Natural killer cell (primary cell): Measurements from ENCODE around the gene RPUSD3. TPM values are rescaled to one million over a fixed set of nuclear protein-coding genes. Genes with fewer than 3 reads are reported as not detected.

Source experiments
- ATAC-seq, 3 donors: fragments of 150-1000 bp in 2 of 3; fragments of 200-7000 bp in 1 of 3; cut with Tn5 transposase; 1 replicate in 1 of 3; 2 replicates in 2 of 3; pipeline ENCODE4 v1.10.0; 2021; ENCODE audit warnings: mild to moderate bottlenecking in 2 of 3, moderate library complexity in 2 of 3
- DNase-seq, 2 donors: peaks; one replicate each; pipeline versions ENCODE4 v3.0.0 to v3.0.0-alpha.2; 2013 to 2021; ENCODE audit warnings: mixed read lengths in 1 of 2
- H3K27ac ChIP-seq: one replicate; pipeline ENCODE4 v1.5.1; 2013; ENCODE audit warnings: mild to moderate bottlenecking, low read length
- H3K27me3 ChIP-seq: one replicate; pipeline ENCODE4 v1.6.1; 2013; ENCODE audit warnings: low read length; ENCODE audit not compliant: control insufficient read depth, insufficient read depth
- H3K36me3 ChIP-seq: one replicate; pipeline ENCODE4 v1.6.1; 2013; ENCODE audit warnings: low read length; ENCODE audit not compliant: control insufficient read depth, insufficient read depth
- H3K4me1 ChIP-seq: one replicate; pipeline ENCODE4 v1.6.1; 2013; ENCODE audit warnings: low read length; ENCODE audit not compliant: control insufficient read depth, insufficient read depth
- H3K4me3 ChIP-seq: one replicate; pipeline ENCODE4 v1.5.1; 2013; ENCODE audit warnings: low read length
- H3K9me3 ChIP-seq: one replicate; pipeline ENCODE4 v1.6.1; 2013; ENCODE audit warnings: low read length; ENCODE audit not compliant: control insufficient read depth, insufficient read depth
- H3K27ac Mint-ChIP-seq, 2 donors: one replicate each; pipeline ENCODE4 v1.8.0; 2022; ENCODE audit warnings: mild to moderate bottlenecking in 2 of 2, mixed read lengths in 2 of 2, moderate library complexity in 1 of 2
- H3K27me3 Mint-ChIP-seq, 2 donors: one replicate each; pipeline ENCODE4 v1.8.0; 2022; ENCODE audit warnings: low read depth in 2 of 2, mixed read lengths in 2 of 2
- H3K36me3 Mint-ChIP-seq: one replicate; pipeline ENCODE4 v1.8.0; 2022; ENCODE audit warnings: mixed read lengths
- H3K4me1 Mint-ChIP-seq, 2 donors: one replicate each; pipeline ENCODE4 v1.8.0; 2022; ENCODE audit warnings: mixed read lengths in 2 of 2
- H3K4me3 Mint-ChIP-seq: one replicate; pipeline ENCODE4 v1.8.0; 2022; ENCODE audit warnings: mild to moderate bottlenecking, moderate library complexity, mixed read lengths
- H3K9me3 Mint-ChIP-seq, 2 donors: one replicate each; pipeline ENCODE4 v1.8.0; 2022; ENCODE audit warnings: mixed read lengths in 2 of 2
- WGBS: methylation state at CpG from one replicate; pipeline ENCODE4 v1.1.7; 2013; ENCODE audit warnings: missing lambda C conversion rate; ENCODE audit not compliant: insufficient coverage; 5-methylcytosine and 5-hydroxymethylcytosine counted together
- intact Hi-C: fragments of 100-400 bp; cut with micrococcal nuclease; formaldehyde crosslinking; loops from one replicate; pipeline ENCODE4 v1.14.2; 2022
- total RNA-seq, 4 donors: library from RNA; stranded (reverse); fragments of 120-200 nt in 1 of 4; gene quantifications; one replicate each; pipeline versions ENCODE4 v1.2.3 to v1.2.4, GENCODE V29; 2013 to 2022
- TF ChIP-seq, protein P1 (sequence below): fragments of 200-600 bp; IDR thresholded peaks from one replicate; pipeline ENCODE4 v1.8.0; 2022; ENCODE audit warnings: antibody characterized with exemption

RPUSD3 gene
- total RNA-seq, 3 donors from 2014 or later (not counting 1 experiment from before 2014, with no cell fraction given) = 27.5 to 43.9 (median 30.9) TPM

- H3K27me3 Mint-ChIP-seq = no peaks in the 10 kb centered on the region
- Histone ChIP-seq H3K4me3 (no peak overlapping the region), H3K27me3 (no peaks in the 10 kb centered on the region), H3K36me3 (peaks cover 41% of the 10 kb centered on the region), H3K27ac (peak overlapping the region; percentile 56), H3K4me1 (peaks cover 31% of the 10 kb centered on the region), H3K9me3 (no peaks in the 10 kb centered on the region)
- TF ChIP-seq, protein P1, sequence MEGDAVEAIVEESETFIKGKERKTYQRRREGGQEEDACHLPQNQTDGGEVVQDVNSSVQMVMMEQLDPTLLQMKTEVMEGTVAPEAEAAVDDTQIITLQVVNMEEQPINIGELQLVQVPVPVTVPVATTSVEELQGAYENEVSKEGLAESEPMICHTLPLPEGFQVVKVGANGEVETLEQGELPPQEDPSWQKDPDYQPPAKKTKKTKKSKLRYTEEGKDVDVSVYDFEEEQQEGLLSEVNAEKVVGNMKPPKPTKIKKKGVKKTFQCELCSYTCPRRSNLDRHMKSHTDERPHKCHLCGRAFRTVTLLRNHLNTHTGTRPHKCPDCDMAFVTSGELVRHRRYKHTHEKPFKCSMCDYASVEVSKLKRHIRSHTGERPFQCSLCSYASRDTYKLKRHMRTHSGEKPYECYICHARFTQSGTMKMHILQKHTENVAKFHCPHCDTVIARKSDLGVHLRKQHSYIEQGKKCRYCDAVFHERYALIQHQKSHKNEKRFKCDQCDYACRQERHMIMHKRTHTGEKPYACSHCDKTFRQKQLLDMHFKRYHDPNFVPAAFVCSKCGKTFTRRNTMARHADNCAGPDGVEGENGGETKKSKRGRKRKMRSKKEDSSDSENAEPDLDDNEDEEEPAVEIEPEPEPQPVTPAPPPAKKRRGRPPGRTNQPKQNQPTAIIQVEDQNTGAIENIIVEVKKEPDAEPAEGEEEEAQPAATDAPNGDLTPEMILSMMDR = no peak
- no peak for DNase-seq
- peaks cover 15% of the 10 kb centered on the region for H3K36me3 Mint-ChIP-seq
- WGBS = 24% methylated on average over 2 of the region's 2 CpGs
- H3K9me3 Mint-ChIP-seq = no peaks in the 10 kb centered on the region
- no peak for ATAC-seq
- intact Hi-C loops = loop anchor here (2.0 to 5.0 kb wide), 2 partner anchors 15 to 56 kb away; partner anchors contain the start of genes ARPC4 and TADA3
- peak overlapping the region; percentile 90 for H3K4me3 Mint-ChIP-seq
- peak overlapping the region; percentile 93 for H3K27ac Mint-ChIP-seq
- peaks cover 46 to 72% of the 10 kb centered on the region in 2 donors for H3K4me1 Mint-ChIP-seq
These were observed 35.8 kb downstream of the RPUSD3 start for GRCh38 chr3:9807981-9808344.

DNA sequence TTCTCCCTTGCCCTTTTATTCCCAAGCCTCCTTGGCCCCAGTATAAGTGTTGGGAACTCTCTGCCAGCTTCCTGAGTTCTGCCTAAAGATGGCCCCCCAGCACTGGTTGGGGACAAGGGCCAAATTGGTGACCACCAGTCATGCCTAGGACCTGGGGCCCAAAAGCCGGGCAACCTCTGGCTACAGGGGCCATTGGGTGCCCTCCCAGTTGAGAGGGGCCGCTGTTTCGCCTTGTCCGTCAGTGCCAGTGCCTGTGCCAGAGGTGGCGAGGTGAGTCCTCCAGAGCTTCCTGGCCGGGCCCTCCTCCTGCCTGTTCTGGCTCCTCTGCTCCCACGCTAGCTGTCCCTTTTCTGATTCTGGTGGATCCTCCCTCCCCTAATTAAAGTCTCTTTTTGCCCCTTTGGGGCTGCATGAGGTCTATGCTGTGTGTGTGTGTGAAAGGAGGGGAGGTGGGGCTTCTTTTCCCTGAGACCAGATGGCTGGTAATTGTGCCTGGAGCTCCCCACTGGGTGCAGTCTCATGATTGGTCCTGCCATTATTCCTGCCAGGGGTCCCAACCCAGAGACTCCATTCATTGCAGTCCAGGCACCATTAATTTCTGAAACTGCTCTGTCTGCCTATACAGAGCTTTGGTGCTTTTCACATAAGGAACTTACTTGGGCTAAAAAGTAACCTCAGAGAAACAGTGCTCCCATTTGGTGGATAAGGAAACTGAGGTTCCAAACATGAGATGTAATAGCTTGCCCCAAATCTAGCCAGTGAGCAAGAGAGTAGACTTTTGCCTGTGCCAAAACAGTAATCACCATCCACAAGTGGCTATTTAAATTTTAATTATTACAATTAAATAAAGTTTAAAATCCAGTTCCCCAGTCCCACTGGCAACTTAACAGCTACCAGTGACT lies 36.9 kb downstream of the RPUSD3 start:
- peak overlapping the region; percentile 93 for H3K27ac Mint-ChIP-seq
- H3K4me1 ChIP-seq = peaks cover 31% of the 10 kb centered on the region
- H3K4me3 ChIP-seq = no peak overlapping the region
- no peak overlapping the region for H3K27ac ChIP-seq
- no peaks in the 10 kb centered on the region for H3K27me3 ChIP-seq
- intact Hi-C loops = loop anchor here (5.0 kb wide), 1 partner anchor 55 kb away; no protein-coding TSS in a partner anchor
- no peaks in the 10 kb centered on the region for H3K27me3 Mint-ChIP-seq
- TF ChIP-seq, protein P1 = no peak
- ATAC-seq (no peak), DNase-seq (no peak)
- no peak overlapping the region for H3K4me3 Mint-ChIP-seq
- H3K36me3 Mint-ChIP-seq = peaks cover 16% of the 10 kb centered on the region
- 99% methylated on average over 7 of the region's 7 CpGs for WGBS
- H3K9me3 Mint-ChIP-seq = no peaks in the 10 kb centered on the region
- no peaks in the 10 kb centered on the region for H3K9me3 ChIP-seq
- peaks cover 46 to 73% of the 10 kb centered on the region in 2 donors for H3K4me1 Mint-ChIP-seq
- peaks cover 44% of the 10 kb centered on the region for H3K36me3 ChIP-seq

DNA sequence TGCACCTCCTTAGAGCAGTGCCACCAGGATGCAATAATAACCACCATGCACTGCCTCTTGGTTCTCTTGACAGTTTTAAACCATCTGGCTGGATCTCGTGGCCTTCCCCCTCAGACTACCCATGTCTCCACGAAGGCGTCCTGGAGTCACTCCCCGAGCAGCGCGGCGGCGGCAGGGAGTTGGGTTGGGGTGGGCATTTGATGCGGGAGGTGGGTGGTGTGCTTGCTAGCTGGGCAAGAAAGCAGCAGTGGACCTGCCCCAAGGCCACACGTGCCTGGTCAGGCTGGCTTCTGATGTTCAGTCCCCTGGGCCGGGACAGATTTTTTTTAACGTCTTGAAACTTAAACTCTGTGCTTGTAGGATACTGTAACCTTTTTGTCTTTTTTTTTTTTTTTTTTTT lies 37.7 kb downstream of the RPUSD3 start:
- over 99% methylated on average over 12 of the region's 12 CpGs for WGBS
- Mint-ChIP-seq H3K9me3 (no peaks in the 10 kb centered on the region), H3K27me3 (no peaks in the 10 kb centered on the region), H3K27ac (no peak overlapping the region), H3K36me3 (peaks cover 16% of the 10 kb centered on the region), H3K4me1 (peaks cover 38 to 65% of the 10 kb centered on the region in 2 donors), H3K4me3 (no peak overlapping the region)
- no peak for ATAC-seq
- no peak overlapping the region for H3K27ac ChIP-seq
- H3K9me3 ChIP-seq = no peaks in the 10 kb centered on the region
- intact Hi-C loops = loop anchor here (5.0 kb wide), 1 partner anchor 54 kb away; no protein-coding TSS in a partner anchor
- H3K27me3 ChIP-seq = no peaks in the 10 kb centered on the region
- TF ChIP-seq, protein P1 = no peak
- DNase-seq = no peak
- no peak overlapping the region for H3K4me3 ChIP-seq
- peaks cover 31% of the 10 kb centered on the region for H3K4me1 ChIP-seq
- H3K36me3 ChIP-seq = peaks cover 50% of the 10 kb centered on the region
